Suppressor macrophage treated with lipopolysaccharide for 1 hour (primary cell): ENCODE results near the gene LRMDA.
"Not testable (repeated sequence)": the region's sequence is repeated elsewhere in the genome, so short reads cannot be mapped to it uniquely, and the experiment has no call there.

Experiments used
- DNase-seq, 3 donors: peaks; one replicate each; pipeline ENCODE4 v3.0.0-alpha.2; 2020 to 2022

Gene LRMDA

DNA sequence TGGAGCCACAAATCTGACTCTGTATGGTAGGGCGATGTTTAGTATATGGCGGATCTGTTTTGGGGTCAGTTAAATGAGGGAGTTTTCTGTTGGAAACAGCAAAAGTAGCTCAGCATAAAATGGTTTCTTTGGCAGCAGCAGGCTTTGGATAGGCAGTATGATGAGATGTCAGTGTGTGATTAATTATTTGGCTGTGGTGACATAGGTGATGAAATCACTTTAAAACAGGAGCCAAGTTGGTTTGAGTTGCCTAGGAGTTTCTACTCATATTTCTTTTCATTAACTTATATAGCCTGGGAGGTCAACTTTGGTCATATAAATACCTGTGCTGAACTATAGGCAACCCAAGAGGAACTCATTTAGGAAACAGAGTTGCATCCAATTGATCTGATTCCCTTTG, 291.2 kb downstream of the LRMDA start:
- no peak for DNase-seq

DNA sequence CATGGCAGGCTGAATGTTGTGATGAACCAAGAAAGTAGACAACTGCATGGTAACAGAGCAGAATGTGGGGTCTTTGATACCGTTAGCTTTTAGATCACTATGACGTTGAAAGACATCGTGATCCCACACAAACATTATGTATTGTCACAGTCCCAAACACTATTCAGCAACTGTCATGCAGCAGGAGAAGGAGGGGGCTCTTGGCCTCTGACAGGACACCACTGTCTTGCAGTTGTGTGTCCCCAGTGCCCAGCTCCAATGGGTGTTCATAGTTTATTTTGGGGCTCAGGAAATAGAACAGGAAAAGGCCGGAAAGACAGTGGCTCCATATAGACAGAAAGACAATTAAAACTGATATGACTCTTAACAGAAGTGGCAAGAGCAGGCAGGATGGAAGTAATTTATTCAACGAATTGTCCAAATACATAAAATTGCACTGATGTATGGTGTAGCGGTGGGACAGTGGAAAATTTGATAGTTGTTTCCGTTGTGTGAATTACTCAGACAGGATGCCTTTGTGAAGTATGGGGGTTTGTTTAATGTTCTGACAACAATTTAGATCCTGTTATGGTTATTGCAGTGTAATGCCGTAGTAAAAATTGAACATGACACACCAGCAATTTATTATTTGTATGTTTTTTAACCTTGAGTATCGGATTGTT, 292.0 kb downstream of the LRMDA start:
- no peak for DNase-seq

DNA sequence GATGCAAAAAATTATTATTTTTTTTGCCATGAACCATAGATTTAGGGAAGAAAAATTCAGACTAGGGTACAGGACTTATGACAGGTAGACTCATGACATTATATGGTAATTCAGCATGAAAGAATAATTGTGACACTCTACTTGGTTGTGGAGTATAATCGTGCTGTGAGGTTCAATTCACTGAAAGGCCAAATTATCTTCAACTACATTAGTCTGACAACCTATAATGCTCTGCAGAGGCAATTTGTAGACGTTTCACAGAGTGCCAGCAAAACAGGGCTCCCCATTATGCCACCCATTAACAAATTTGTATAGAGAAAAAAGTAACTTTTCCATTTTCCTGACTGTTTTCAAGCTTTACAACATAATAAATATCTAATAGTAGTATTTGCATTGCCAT, 292.6 kb downstream of the LRMDA start:
- no peak for DNase-seq

DNA sequence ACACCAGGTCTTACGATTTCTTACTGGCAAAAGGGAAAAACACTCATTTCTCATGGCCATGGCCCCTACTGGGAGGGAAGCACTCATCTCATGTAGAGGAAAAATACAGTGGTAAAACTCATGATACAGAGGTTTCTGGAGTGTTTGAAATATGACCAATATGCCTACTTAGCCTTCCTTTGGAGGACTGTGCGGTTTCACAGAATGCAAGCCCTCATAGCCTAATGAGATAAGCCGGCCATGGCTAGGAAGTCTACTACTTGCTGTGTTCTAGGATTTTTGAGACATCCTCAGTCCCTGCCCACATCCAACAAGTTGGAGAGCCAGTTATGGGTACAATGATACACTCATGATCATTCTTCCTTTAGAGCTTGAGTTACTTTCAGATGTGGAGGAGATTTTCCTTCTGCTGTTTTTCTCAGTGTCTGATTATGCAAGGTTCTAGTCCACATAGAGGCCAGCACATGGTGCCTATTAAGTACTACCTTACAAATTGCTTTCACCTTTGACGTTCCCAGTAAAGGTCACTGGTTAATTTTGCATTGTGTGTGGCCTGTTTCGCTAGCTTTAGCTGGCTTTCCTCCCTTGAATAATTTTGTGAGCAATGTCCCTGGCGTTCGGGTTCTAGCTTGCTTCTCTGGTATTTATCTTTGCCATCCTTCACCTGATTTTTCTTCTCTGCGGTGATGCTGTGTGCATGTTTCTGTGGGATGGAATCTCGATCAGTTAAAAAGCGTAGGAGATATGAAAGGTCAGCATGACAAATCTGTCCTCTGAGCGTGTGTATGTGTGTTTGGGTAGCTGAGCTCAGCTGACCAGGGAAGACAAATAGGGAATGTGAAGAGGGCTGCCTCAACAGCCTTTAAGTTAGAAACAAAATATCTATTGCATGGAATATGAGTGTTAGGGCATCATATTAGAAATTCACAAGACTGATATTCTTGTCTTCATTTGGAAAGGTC, 295.4 kb downstream of the LRMDA start:
- DNase-seq, result no peak

DNA sequence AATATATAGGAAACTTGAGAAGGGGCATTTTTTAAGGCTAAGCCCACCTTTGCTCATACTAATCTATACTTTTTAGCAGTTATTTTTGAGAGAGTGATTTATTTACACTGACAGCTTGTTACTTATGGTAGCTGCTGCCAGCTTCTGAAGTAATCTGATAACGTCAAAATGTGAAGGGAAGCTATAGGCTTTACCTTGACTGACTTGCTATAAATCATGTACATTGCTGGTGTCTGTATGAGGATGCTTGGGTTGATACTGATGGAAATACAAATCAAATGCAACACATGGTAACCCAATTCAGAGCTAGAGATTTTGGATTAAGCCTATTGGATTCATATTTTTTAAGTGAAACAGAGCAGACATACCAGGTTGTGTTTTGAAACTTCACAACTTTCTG, 299.4 kb downstream of the LRMDA start:
- DNase-seq, result no peak

DNA sequence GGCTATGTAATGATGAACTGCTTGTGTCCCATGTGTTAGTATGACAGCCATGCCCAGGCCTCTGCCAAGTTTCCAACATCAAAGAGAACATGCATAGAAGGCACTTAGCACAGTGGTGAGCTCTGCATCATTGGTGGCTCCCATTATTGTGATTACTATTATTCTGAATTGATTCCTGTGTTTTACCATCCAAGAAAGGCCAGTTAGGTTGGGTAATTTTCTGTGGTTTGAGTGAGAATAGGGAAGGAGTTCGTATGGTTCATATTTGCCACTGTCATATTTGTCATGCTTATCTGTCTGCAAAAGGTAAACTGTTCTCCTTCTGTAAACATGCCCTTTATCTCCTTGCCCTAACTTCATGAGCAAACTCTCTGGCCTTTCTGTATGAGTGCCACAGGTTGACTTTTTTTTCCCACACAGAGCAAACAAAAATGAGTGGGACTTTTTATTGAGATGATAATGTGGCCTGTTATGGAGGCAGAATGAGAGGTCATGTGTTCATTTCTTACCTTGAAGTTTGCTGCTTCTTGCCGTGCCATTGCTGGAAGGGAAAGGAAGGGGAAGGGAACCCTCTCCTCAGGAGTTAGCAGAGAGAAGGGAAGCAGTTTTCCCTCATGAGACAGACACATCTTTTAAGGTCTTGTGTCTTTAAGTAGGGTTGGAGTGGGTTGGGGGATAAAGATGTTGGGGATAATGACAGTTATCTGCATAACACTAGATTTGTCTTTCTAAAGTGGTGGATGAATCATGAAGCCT, 301.9 kb downstream of the LRMDA start:
- DNase-seq, result no peak

DNA sequence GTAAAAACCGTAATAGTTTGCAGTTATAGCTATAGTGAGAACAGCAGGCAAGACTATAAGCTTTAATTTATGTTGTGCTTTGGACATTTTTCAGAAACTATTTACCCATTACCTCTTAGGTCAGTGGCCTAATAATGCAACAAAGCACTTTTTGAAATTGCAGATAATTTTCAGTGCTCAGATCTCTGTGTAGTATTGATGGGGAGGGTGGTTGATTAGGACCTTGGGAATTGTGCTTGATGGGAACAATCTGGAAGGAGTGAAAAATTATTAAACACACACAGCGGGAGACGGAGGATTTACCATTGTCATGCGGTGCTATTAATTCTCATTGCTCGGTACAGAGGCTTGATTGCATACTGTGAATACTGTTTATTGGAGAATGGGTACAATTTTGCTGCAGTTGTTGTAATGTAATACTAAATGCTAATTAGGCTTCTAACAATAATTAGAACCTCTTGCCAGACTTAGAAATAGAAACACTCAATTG, 304.8 kb downstream of the LRMDA start:
- DNase-seq, result no peak

DNA sequence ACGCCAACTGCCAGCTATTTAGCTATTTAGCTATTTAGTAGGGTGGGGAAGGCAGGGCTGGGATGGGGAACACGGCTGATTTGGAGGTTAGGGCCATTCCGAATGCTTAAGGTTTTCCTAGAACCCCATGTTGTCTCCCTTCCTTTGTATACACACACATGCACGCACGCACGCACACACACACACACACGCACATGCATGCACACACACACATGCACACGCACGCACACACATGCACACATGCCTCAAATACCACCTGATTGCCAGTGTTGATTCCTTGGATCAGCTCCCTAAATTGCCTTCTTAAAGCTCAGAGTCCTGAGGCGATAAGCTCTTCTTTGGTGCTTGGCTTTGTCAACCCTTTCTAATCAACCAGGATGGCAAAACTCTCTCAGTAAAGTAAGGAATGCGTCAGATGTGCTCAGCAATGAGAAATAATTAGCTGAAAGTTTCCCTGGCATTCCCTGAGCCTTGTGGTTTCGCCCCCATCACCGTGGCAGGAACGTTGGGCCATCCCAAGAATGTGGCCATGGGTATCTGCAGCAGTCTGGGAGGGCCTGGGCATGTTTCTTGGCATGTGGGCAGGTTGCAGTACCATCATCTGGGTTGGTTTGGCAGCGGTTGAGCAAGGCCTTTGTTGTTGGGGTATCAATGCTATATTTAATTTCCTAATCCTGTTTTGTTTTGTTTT, 305.6 kb downstream of the LRMDA start:
- DNase-seq, result no peak

DNA sequence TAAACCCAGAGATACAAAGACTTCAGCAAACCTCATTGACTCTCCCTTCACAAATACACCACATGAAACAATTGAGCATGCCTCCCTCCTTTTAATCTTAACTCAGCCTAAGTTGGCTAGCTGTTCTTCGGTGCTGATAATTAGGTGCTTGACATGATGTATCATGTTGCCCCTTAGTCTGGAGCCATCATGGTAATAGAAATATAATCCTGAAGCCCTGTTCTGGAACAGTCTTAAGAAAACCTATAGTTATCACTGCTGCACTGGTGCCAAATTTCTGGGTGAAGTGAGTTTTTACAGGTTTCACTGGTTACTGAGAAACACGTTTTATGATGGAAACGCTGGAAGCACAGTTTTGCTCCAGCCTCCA, 306.1 kb downstream of the LRMDA start:
- no peak for DNase-seq

DNA sequence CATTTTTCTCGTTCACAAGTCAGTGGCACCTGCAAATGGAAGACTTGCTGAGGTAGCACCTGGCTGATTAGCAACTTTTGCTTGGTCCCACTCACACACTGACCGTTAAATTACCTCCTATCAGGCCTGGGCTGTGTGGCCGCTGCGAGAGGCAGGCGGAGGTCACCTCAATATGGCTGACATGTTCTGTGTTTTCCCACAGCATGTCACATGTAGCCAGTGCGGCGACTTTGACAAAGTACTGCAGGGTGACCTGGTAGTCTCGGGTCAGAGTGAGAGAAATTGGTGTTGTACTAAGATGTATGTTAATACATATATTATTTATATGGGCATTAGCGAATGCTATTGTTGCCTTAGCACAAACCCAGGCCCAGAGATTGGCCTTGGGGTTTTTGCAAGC, 307.5 kb downstream of the LRMDA start:
- DNase-seq, result no peak

DNA sequence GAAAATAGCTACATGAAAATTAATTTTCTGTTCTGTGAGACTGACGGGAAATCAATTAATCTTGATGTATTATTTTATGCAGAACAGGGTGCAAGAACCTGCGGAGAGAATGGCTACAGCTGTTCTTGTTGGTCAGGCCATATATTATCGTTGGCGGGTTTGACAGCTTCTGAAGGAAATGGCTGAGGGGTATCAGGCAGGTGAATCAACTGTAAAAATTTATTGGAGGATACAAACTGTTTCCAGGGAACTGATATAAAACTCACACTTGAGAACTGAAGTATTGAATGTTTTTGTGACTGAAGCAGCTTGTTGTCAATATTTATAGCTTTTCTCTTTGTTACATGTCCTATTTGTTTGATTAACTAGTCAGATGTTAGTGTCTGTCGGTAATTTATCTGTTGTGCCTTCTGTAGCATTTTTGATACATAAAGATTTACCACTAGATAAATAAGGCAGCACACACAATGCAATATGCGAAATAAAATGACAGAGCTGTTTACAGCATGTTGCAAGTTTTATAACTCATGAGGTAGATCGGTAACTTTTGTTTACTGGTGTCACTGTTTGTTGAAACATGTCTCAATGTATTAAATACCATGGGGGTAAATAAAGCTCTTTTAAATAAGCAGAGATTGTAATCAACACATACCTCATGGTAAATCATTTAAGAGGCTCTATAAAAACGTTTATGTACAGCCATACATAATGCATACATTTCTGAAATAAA, 308.2 kb downstream of the LRMDA start:
- DNase-seq, result no peak

DNA sequence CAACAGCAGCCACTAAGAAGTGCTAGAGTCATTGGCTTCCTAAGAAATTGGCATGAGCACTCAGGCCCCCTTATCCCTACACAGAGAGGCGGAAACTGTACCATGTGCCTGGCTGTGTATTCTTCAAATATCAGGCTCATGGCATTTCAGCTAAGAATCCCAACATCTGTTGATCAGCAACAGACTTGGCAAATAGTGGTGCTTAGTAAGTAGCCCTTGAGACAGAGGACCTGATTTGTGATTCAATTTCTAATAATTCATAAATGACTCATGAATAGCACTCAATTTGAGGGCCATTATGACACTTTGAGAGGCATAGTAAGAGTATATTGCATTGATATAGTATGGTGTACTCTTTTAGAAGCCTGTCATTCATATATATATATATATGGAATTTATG, 309.1 kb downstream of the LRMDA start:
- no peak for DNase-seq

DNA sequence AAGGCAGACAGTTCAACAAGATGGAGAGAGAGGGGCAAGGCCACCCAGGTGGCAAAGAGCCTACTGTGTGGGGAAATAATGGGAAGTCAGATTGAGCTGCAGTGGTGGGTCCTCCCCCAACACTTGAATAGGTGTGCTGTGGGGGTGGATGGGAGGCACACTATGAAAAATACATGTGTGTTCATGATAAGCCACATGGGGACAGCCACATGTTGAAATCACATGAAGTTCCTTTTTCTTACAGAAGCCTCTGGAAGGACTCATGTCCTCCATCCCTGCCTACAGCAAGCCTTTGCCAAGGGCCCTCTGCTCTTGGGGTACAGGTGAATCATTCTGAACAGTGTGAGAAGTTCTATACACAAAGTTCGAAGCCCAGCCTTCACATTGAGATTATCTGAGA, 310.9 kb downstream of the LRMDA start:
- DNase-seq, result no peak

DNA sequence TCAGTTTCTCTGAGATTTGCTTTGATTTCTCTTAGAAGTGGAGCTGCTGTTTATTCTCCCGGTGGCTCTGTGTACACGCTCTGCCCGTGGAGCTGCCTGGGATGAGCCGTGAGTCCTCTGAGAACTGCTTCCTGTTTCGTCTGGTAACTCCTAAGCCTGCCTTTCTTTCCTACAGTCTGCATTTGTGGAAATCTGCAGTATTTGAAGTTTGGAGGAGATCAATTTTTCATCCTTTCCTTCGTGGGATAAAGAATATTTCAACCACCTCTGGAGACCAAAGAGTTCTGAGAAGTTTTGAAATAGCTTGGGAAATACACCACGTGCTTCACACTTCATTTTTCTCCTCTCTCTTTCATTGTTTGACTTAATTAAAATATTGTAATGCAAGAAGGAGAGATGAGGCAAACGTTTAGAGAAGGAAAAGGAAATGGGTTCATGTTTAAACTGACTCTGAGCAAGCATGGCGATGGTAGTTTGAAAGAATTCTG, 311.9 kb downstream of the LRMDA start:
- DNase-seq, result no peak

DNA sequence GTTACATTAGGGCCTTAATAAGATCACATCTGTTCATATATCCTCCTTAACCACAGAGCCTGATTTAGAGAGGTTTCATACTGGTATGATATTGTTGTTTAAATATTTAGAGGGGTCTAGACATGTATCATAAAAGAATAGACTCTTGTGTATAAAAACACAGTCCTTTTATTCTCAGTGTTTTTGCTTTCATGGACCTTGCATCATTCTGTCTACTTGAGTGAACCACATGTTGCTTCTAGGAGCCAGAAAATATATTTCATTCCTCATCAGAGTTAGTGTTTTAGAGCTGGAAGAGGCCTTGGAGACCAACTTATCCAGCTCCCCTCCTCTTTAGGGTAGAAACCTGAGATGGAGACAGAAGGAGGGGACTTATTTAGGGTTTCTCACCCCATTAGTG, 312.8 kb downstream of the LRMDA start:
- DNase-seq, result no peak

DNA sequence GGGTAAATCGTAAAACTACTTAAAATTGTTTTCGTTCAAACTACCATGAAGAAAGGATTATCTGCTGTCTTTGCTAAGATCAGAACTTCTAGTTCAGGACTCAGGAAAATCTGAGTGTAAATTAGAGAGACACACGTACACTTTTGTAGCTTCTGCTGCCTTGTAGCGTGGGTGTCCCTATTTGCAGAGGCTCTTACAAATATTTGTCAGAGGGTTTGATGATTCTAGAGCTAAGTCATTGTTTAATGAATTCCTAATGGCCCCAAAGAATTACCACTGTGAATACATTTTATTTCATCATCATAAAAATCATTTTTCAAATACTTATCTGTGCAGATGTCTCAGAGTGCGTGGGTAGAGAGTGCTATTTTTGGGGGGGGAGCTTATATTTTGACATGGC, 314.9 kb downstream of the LRMDA start:
- no peak for DNase-seq

DNA sequence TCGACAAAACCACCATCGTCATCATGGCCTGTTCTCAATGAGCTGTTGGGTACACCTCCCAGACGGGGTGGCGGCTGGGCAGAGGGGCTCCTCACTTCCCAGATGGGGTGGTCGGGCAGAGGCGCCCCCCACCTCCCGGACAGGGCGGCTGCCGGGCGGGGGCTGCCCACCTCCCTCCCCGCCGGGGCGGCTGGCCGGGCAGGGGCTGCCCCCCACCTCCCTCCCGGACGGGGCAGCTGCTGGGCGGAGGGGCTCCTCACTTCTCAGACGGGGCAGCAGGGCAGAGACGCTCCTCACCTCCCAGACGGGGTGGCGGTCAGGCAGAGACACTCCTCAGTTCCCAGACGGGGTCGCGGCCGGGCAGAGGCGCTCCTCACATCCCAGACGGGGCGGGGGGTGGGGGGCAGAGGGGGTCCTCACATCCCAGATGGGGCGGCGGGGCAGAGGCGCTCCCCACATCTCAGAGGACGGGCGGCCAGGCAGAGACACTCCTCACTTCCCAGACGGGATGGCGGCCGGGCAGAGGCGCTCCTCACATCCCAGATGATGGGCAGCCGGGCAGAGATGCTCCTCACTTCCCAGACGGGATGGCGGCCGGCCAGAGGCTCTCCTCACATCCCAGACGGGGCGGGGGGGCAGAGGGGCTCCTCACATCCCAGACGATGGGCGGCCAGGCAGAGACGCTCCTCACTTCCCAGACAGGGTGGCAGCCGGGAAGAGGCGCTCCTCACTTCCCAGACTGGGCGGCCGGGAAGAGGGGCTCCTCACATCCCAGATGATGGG, 318.9 kb downstream of the LRMDA start:
- DNase-seq, result not testable (repeated sequence)

DNA sequence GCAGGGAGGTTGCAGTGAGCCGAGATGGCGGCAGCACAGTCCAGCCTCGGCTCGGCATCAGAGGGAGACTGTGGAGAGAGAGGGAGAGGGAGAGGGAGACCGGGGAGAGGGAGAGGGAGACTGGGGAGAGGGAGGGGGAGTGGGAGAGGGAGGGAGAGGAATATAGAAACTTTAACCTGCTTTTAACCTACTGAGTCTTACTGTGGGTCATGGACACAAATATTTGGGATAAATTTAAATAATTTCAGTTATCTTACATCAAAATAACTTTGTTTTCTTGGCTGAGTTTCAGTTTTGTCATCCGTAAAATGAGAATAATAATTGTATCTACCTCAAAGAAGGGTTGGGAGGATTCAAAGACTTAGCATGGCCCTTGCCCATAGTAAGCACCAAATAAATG, 319.8 kb downstream of the LRMDA start:
- no peak for DNase-seq

DNA sequence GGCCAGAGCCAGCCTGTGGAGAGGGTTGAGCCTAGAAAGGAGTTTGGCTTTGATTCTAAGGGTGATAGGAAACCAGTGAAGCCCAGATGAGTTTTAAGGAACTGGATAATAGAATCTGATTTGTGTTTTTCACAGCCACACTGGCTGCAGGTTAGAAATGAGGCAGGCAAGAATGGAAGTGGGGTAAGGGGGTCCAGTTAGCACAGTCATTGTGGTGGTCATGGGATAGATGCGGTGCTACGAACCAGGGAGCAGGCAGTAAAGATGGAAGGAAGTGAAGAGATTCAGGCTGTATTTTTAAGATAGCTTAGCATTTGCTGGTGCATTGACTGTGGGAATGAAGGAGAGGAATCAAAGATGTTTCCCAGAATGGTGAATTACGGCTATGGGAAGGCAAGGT, 322.2 kb downstream of the LRMDA start:
- DNase-seq, result no peak

DNA sequence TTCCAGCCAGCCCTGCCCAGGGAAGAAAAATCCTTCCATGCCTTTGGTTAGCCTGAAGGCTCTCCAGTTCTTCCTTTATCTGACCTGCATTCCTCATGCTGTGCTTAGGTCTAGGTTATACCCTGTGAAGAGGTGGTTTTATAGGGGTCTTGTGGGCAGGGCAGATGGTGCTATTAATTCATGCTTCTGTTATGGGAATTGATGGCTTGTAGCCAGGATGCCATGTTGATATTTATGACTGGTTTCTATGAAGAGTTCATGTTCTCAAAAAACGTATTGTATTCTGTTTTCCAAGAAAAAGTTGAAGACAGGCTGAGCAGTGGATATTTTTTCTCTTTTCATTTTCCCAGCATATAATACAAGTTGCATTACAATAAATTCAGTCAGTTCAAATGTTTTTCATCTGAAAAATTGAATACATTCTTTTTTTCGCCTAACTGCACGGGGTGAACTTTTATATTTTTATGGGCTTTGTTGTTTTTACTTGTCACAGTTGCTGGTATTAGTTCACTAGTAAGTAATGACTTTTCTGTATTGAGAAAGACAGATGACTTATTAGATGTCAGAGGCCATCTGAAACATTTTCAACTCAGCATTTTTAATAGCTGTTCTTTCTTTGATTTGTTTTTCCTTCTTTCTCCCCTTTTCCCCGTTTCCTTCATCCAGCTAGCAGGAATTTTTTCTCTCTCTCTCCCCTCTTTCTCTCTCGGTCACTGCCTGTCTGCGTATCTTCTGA, 322.8 kb downstream of the LRMDA start:
- DNase-seq, result no peak
